HepG2 (cell line): ENCODE measurements around the gene ATG16L1. TPM values are rescaled to one million over a fixed set of nuclear protein-coding genes. Genes with fewer than 3 reads are reported as not detected.

Experiments used
- ATAC-seq: fragments of 200-7000 bp; cut with Tn5 transposase; 3 replicates; pipeline ENCODE4 v1.9.1; 2020; ENCODE audit warnings: mild to moderate bottlenecking, moderate library complexity
- BruUV-seq: library from RNA; stranded (reverse); fragments of 400-500 nt; replicated peaks from 2 replicates; lab custom pipeline; 2021; lab: Mats Ljungman, UMichigan
- CTCF ChIA-PET: fragments of 300-600 bp; formaldehyde crosslinking; extraction: SDS; loops from one replicate; lab custom pipeline; 2021; ENCODE audit warnings: low total read pairs, inconsistent platforms, low intra/inter-chr PET ratio; lab: Yijun Ruan, JAX
- POLR2A ChIA-PET: fragments of 350-600 bp; sonication (Branson Sonifier 250); formaldehyde crosslinking; loops from one replicate; lab custom pipeline; 2020; ENCODE audit warnings: antibody characterized with exemption, inconsistent platforms; lab: Yijun Ruan, JAX
- DNase-seq: peaks from one replicate; pipeline ENCODE4 v3.0.0-alpha.2; 2015; ENCODE audit warnings: low spot score
- FAIRE-seq: peaks from 3 replicates; lab custom pipeline; 2011; peaks lifted over from hg19 to GRCh38; lab: Jason Lieb, UNC
- H2AFZ ChIP-seq: one replicate; pipeline ENCODE4 v1.6.1; 2011; ENCODE audit warnings: low read length, inconsistent platforms
- H3K27ac ChIP-seq: fragments of 300-600 bp; 3 replicates; pipeline ENCODE4 v1.8.0; 2011; ENCODE audit warnings: mixed run types, mild to moderate bottlenecking, mixed read lengths, low read length, inconsistent platforms; ENCODE audit not compliant: insufficient read depth; ENCODE audit errors: extremely low read length
- H3K27me3 ChIP-seq, 2 experiments: fragments of 200-600 bp in 1 of 2; 2 replicates in 1 of 2; 3 replicates in 1 of 2; pipeline versions ENCODE4 v1.6.0 to v1.8.0; 2011; ENCODE audit warnings: low read length in 2 of 2, mild to moderate bottlenecking in 2 of 2, moderate library complexity in 2 of 2, inconsistent platforms in 1 of 2; ENCODE audit not compliant: insufficient read depth in 2 of 2, control insufficient read depth in 1 of 2
- H3K36me3 ChIP-seq, 2 experiments: fragments of 200-600 bp in 1 of 2; replicated peaks in 1 of 2; 2 replicates in 1 of 2; 3 replicates in 1 of 2; pipeline versions ENCODE4 v1.5.1 to v1.8.0; 2011; ENCODE audit warnings: low read length in 2 of 2, inconsistent platforms in 1 of 2; ENCODE audit not compliant: insufficient read depth in 2 of 2, control insufficient read depth in 1 of 2
- H3K4me1 ChIP-seq: 2 replicates; pipeline ENCODE4 v1.5.1; 2012; ENCODE audit warnings: low read length, inconsistent platforms; ENCODE audit not compliant: insufficient read depth
- H3K4me2 ChIP-seq: 2 replicates; pipeline ENCODE4 v1.6.0; 2011; ENCODE audit warnings: low read depth, low read length, inconsistent platforms
- H3K4me3 ChIP-seq, 3 experiments: fragments of 200-600 bp in 1 of 3; sonication (generic), shearing (Covaris generic) in 1 of 3; replicated peaks in 1 of 3; 2 replicates each; pipeline ENCODE4 v1.5.1; 2011 to 2016; ENCODE audit warnings: low read length in 3 of 3, inconsistent platforms in 2 of 3, low read depth in 2 of 3, mild to moderate bottlenecking in 2 of 3, control low read depth in 1 of 3, mixed read lengths in 1 of 3; ENCODE audit not compliant: insufficient read depth in 1 of 3
- H3K79me2 ChIP-seq: one replicate; pipeline ENCODE4 v1.6.1; 2011; ENCODE audit warnings: low read length, inconsistent platforms; ENCODE audit not compliant: insufficient read depth
- H3K9ac ChIP-seq: 2 replicates; pipeline ENCODE4 v1.6.0; 2011; ENCODE audit warnings: mild to moderate bottlenecking, low read depth, low read length, inconsistent platforms; ENCODE audit not compliant: insufficient read depth
- H3K9me3 ChIP-seq: 2 replicates; pipeline ENCODE4 v1.5.1; 2012; ENCODE audit warnings: mild to moderate bottlenecking, low read length
- H4K20me1 ChIP-seq: 2 replicates; pipeline ENCODE4 v1.6.0; 2011; ENCODE audit warnings: inconsistent platforms, mild to moderate bottlenecking, low read length, moderate library complexity; ENCODE audit not compliant: insufficient read depth
- CTCF ChIP-seq: sonication (generic); formaldehyde crosslinking; IDR thresholded peaks from 2 replicates; pipeline ENCODE4 v1.5.0; 2020; ENCODE audit warnings: mild to moderate bottlenecking, missing genetic modification reagents, moderate library complexity
- ESRRA ChIP-seq: sonication (generic); formaldehyde crosslinking; IDR thresholded peaks from 2 replicates; pipeline ENCODE4 v1.5.1; 2020; ENCODE audit warnings: mild to moderate bottlenecking, low read depth, missing genetic modification reagents
- FOXK1 ChIP-seq: sonication (generic); formaldehyde crosslinking; IDR thresholded peaks from 2 replicates; pipeline ENCODE4 v1.4.0; 2020; ENCODE audit warnings: low read depth, missing genetic modification reagents, borderline replicate concordance
- KLF11 ChIP-seq: IDR thresholded peaks from 2 replicates; pipeline ENCODE4 v1.6.1; 2016; ENCODE audit warnings: missing compliant biosample characterization
- LCORL ChIP-seq, 2 experiments: fragments of 450-650 bp in 1 of 2; sonication (generic) in 1 of 2; formaldehyde crosslinking in 1 of 2; IDR thresholded peaks; 2 replicates each; pipeline versions ENCODE4 v1.5.0 to v1.6.1; 2017 to 2020; ENCODE audit warnings: antibody characterized with exemption in 1 of 2, missing genetic modification reagents in 1 of 2
- STAG1 ChIP-seq: sonication (generic); formaldehyde crosslinking; IDR thresholded peaks from 2 replicates; pipeline ENCODE4 v1.4.0; 2020; ENCODE audit warnings: missing genetic modification reagents
- ZNF362 ChIP-seq: sonication (generic); formaldehyde crosslinking; IDR thresholded peaks from 2 replicates; pipeline ENCODE4 v1.4.0; 2020; ENCODE audit warnings: missing genetic modification reagents, mild to moderate bottlenecking, borderline replicate concordance
- WGBS: methylation state at CpG from one replicate; pipeline ENCODE4 v1.1.6; 2017; ENCODE audit warnings: low lambda C conversion rate; 5-methylcytosine and 5-hydroxymethylcytosine counted together
- in situ Hi-C: cut with HindIII; loops from 2 replicates; pipeline ENCODE4 v1.10.0; 2017; ENCODE audit warnings: low pct_unique_long_range_greater_than_20kb; ENCODE audit not compliant: extremely low pct_ligation_motif_present
- intact Hi-C: fragments of 100-400 bp; cut with micrococcal nuclease; formaldehyde crosslinking; loops from one replicate; pipeline ENCODE4 v1.10.0; 2022; ENCODE audit not compliant: unreplicated experiment
- polyA plus RNA-seq, 8 experiments: library from polyadenylated mRNA; depleted of rRNA in 3 of 8; stranded (reverse) in 7 of 8; unstranded in 1 of 8; fragments of >200 nt; fragmentation: Illumina TruSeq in 4 of 8; extraction: Trizol in 4 of 8; gene quantifications; 2 replicates each; pipeline versions ENCODE4 v1.2.1 to v1.2.3, GENCODE V29; 2011 to 2016; ENCODE audit warnings: low read depth in 4 of 8, missing spikeins in 1 of 8, mixed read lengths in 1 of 8; ENCODE audit not compliant: insufficient read depth in 1 of 8
- total RNA-seq, 5 experiments: library from RNA; depleted of rRNA; stranded (reverse); fragments of >200 nt; fragmentation: Illumina TruSeq; extraction: Trizol; gene quantifications; 2 replicates each; pipeline ENCODE4 v1.2.3, GENCODE V29; 2016; ENCODE audit warnings: low read depth in 1 of 5

ATG16L1 gene
- total and polyA plus RNA-seq, 2 of the 13 experiments (the other 11 are each of a cell fraction or from before 2014, with no cell fraction given): 26.0 to 51.7 TPM

- no peaks in the 10 kb centered on the region for H3K9me3 ChIP-seq
- intact Hi-C loops: no loop called here
- in situ Hi-C loops: loop anchor here (25.0 kb wide), 1 partner anchor 534 kb away; no protein-coding TSS in a partner anchor
- peaks cover 19% of the 10 kb centered on the region for H3K4me1 ChIP-seq
- peak; percentile 49 for ATAC-seq
- no peak for TF ChIP-seq KLF11 (CRISPR knock-in tag)
- peak; percentile 68; the same call in 1 of the 2 replicates for TF ChIP-seq ZNF362 (CRISPR knock-in tag)
- peak; percentile 20; the same call in 1 of the 2 replicates for TF ChIP-seq CTCF (CRISPR knock-in tag)
- TF ChIP-seq STAG1 (CRISPR knock-in tag): peak; percentile 33
- no peak for TF ChIP-seq FOXK1 (CRISPR knock-in tag)
- no peak for TF ChIP-seq ESRRA (CRISPR knock-in tag)
- no peak for TF ChIP-seq LCORL (IDR thresholded peaks at IDR 0.05)
- TF ChIP-seq LCORL (CRISPR knock-in tag; IDR thresholded peaks at IDR 0.05): no peak
- H3K4me2 ChIP-seq: no peak overlapping the region
- no peak for FAIRE-seq
- no peaks in the 10 kb centered on the region; a peak in 1 of 5 replicates for H3K27me3 ChIP-seq
- 43% methylated on average over 3 of the region's 3 CpGs for WGBS
- no peak overlapping the region for H3K27ac ChIP-seq
- no peaks in the 10 kb centered on the region for H3K36me3 ChIP-seq
- no peaks in the 10 kb centered on the region for H3K79me2 ChIP-seq
- no peak overlapping the region for H3K4me3 ChIP-seq
- H4K20me1 ChIP-seq: no peaks in the 10 kb centered on the region
- no TSS peak for BruUV-seq
- ChIA-PET CTCF (no interaction called here), POLR2A (no interaction called here)
- H3K9ac ChIP-seq: no peak overlapping the region
- H2AFZ ChIP-seq: no peak overlapping the region
- DNase-seq: no peak
Observed at GRCh38 chr2:233303252-233303651, 51.8 kb downstream of the ATG16L1 start.
